CD4-positive, alpha-beta T cell treated with Interferon alpha-2 for 1 hour (primary cell): Measurements from ENCODE around the gene ZSCAN21.

Experiments used
- DNase-seq, 2 donors: peaks; one replicate each; pipeline ENCODE4 v3.0.0-alpha.2; 2020 to 2022

ZSCAN21 gene

DNA sequence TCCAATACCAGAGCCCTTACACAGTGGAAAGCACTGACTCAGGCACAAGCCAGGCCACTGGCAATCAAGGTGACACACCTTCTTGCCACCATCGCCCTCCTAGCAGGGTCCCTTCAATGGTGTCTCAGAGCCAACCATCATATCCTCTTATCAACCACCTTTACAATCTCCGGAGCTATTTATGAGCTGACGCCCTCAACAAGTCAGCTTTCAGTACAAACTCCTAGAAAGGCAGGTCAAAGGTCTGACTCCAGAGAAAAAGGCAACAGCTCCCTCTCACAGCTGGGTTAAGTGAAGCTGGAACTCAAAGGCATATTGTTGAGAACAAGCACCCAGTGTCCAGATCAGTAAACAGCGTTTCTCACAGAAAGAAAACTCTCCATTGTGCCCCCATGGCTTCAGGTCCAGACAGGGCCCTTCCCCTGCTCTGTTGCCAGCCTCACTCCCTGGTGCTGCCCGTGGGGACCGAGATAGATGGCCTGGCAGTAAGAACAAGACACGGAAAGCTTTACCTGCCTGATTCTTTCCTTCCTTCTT, 29.5 kb downstream of the ZSCAN21 start:
- DNase-seq, result no peak

DNA sequence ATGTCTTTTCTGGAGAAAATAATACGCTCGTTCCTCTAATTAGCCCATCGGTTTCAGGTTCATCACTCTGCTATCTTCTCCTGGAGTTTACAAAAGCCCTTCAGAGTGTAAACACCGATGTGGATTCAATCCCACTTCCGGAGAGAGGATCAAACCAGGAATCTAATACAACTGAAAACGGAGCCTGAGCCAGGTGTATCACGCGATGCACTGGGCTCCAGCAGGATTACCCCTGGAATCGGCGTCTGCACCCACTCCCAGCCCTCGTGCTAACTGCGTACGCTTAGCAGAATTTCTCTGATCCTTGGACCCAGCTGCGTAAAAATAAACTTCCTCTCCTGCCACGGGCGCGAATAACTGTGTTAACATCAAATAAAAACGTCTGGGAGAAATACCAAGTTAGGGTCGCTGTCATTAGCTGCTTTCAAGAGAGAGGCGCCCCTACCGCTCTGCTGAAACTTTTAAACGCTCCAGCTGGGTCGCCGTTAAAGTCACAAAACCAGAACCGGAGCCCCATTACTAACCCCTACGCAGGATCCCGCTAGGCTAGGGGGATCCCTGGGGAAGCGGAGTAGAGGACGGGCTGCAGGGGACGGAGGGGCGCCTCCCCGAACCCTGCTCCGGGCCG, 31.4 kb downstream of the ZSCAN21 start:
- DNase-seq, result peak in 1 of 2 donors; percentile 3

DNA sequence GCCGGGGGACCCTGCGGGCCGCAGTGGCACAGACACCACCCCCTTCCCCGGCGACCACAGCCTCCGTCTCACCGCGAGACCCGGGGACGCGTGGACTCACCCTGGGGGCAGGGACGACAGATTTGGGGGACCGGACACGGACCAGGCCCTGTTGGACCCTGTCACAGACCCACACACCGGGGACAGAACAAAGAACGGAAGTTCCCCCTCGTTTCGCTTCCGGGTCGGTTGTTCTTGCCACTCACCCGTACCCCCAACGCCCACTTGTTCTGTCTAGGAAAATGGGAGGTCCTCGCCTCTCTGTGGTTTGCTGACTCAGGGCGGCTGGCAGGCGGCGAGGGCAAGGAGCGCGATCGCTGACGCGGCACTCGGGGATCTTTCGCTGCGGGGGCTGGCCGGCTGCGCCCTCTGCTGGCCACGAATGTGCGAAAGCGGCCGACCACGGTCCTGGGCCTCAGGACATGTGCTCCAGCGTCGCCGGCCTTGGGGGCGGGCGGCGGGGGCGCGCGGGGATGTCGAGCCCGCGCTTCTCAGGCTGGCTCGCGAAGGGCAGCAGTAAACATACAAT, 32.0 kb downstream of the ZSCAN21 start, which contains the start of gene ZNF3:
Gene ZNF3 (minus strand): TSS at position 189 of the 568 bp plus-strand sequence. CDS start 4,366 bp downstream, outside the sequence.
- DNase-seq, result peak; percentile 98 to 99

DNA sequence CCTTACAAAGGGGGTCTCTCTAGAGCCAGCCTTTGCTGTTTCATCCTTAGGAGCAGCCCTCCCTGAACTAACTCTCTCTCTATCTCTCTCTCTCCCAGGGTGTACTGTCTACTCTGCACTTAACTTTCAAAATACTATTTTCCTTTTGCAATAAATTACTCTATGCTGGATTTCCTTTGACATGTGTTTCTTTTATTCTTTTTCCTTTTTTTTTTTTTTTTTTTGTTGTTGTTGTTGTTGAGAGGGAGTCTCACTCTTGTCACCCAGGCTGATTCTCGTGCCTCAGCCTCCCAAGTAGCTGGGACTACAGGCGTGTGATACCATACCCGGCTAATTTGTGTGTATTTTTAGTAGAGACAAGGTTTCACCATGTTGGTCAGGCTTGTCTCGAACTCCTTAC, 33.4 kb downstream of the ZSCAN21 start:
- DNase-seq, result no peak

DNA sequence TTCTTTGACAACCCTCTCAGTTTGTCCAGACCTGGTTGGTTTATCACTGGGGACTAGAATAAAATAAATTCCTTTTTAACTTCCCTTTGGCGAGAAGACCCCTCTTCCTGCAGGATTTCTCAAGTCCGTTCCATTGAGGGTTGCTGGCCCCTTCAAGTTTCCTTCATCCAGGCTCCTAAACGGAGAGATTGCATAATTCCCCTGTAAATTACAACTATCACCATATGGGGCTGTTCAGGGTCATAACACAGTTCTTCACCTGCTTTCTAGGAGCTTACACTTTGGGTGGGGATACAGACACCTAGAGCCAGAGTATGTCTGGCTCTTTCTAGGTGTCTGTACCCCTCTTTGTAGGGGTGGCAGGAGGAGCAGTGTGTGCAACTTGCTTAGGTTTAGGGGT, 35.9 kb downstream of the ZSCAN21 start:
- no peak for DNase-seq

DNA sequence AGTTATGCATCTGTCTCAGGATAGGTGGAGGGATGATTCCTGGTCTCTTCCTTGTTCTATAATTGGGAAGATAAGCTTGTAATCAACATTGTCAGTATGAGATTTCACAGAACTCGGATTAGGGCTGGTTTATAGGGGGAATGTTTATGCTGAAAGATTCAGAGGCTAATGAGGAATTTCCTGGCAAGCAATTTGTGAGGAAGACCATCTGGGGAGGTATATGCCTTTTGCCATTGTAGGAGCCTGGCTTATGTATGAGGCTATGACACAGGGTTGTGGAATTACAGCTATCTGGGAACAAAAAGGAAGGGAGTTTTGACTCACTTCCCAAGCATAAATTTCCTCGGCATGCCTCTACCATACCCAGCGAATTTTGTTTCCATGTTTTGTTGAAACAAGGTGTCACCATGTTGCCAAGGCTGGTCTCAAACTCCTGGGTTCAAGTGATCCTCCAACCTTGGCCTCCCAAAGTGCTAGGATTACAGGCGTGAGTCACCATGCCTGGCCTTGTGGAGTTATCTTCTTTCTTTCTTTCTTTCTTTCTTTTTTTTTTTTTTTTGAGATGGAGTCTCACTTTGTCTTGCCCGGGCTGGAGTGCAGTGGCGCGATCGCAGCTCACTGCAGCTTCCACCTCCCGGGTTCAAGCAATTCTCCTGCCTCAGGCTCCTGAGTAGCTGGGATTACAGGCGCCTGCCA, 37.6 kb downstream of the ZSCAN21 start:
- DNase-seq, result no peak

DNA sequence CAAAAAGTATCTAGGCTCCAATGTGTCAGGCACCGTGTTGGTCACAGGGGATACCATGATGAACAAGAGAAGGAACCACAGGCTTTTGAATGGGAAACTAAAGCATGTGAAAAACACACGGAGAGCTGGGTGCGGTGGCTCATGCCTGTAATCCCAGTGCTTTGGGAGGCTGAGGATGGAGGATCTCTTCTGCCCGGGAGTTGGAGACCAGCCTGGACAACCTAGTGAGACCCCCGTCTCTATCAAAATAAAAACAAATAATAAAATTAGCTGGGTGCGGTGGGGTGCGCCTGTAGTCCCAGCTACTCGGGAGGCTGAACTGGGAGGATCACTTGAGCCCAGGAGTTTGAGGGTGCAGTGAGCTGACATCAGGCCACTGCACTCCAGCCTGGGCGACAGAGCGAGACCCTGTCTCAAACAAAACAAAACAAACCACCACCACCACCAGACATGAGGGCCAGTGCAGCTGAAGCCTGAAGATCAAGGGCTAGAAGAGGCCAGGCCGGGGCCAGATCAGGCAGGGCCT, 38.6 kb downstream of the ZSCAN21 start:
- no peak for DNase-seq

DNA sequence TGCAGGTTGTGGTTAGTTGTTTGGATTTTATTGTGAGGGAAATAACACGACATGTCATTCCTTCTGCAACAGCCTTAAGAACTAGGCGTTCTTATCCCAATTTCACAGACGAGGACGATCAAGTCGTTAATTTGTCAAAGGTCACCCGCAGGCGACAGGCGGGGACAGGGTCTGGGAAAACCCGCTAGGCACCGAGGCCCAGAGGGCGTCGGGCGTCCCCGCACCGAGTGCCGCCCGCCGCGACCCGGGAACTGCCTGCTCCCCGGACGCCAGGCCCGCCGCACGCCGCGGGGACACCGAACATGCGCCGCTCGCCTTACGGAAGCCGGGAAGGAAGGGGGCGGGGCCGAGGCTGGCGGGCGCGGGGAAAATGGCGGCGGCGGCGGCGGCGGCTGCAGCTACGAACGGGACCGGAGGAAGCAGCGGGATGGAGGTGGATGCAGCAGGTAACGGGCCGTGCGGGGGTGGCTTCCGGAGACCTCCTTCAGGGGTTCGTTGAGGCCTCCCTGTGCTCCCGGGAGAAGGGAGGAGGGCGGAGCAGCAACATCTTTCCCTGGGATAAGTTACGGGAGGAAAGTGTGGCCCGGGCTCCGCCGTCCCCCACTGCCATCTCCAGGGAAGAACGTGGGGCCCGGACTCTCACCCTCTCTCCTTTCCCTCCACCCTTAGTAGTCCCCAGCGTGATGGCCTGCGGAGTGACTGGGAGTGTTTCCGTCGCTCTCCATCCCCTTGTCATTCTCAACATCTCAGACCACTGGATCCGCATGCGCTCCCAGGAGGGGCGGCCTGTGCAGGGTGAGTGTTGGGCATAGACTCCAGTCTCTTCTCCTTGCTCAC, 39.3 kb downstream of the ZSCAN21 start, which contains the start of gene COPS6:
Gene COPS6 (plus strand): TSS at position 349 of the 837 bp plus-strand sequence. CDS start 22 bp downstream, at position 371.
- DNase-seq, result peak; percentile 75 to 90

DNA sequence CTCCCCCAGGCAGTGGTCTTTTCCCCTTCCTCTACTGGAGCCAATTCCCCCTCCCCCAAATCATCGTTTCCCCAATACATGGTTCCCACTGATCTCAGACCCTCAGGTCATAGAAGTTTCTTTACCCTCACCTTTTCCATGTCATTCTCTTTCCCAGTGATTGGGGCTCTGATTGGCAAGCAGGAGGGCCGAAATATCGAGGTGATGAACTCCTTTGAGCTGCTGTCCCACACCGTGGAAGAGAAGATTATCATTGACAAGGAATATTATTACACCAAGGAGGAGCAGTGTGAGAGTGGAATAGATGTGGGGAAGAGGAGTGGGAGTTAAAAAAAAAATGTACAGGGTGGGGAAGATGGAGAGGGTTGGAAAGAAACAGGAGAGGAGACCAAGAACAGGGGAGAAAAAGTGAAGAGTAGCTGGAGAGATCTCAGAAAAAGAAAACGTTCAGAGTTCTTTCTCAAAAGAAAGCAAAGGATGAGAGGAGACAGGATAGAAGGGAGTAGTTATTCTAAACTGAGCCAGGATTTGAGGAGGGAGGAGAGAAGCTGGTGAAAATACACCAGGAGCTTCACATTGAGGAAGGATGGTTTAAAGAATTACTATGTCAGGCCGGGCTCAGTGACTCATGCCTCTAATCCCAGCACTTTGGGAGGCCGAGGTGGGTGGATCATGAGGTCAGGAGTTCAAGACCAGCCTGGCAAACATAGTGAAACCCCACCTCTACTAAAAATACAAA, 40.1 kb downstream of the ZSCAN21 start:
- DNase-seq, result no peak

DNA sequence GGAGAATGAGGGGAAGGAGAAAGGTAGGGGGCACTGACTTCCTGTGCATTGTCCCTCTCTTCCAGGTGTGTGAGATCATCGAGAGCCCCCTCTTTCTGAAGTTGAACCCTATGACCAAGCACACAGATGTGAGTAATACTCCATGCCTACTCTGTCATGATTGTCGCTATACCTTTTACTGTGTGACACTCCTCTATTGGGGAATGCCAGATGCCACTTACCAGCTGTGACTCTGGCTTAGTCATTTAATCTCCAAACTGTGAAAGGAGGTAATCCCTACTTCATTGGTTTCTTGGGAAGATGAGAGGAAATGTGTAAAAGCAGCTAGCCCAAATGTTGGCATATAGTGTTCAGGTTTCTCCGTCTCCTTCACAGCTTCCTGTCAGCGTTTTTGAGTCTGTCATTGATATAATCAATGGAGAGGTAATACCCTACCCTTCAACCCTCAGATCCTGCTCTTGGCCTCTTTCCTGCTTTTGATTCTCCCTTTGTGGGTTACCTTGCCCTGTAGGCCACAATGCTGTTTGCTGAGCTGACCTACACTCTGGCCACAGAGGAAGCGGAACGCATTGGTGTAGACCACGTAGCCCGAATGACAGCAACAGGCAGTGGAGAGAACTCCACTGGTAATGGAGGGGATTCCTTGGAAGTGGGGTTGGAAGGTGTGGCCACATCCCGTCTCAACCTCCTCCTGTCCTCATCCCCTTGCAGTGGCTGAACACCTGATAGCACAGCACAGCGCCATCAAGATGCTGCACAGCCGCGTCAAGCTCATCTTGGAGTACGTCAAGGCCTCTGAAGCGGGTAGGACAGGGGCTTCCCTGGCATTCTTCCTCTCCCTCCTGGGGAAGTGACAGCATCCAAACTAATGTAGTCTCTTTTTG, 41.2 kb downstream of the ZSCAN21 start:
- no peak for DNase-seq

DNA sequence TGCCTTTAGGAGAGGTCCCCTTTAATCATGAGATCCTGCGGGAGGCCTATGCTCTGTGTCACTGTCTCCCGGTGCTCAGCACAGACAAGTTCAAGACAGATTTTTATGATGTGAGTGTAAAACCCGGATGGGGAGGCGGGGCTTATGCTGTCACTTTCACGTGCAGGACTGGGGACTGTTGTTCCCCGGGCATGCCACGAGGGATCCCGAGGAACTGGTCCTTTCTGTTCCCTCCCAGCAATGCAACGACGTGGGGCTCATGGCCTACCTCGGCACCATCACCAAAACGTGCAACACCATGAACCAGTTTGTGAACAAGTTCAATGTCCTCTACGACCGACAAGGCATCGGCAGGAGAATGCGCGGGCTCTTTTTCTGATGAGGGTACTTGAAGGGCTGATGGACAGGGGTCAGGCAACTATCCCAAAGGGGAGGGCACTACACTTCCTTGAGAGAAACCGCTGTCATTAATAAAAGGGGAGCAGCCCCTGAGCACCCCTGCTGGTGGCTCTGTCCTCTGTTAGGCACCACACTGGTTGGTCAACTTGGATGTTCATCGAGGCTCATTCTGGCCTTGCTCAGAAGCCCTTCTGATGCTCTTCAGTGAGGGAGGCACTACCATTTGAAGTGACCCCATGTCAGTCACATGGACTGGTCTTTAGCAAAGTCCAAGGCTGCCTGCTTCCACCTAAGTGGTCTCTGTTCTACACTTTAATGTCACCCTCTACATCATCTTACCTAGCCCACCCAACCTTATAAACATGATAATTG, 42.0 kb downstream of the ZSCAN21 start:
- no peak for DNase-seq

DNA sequence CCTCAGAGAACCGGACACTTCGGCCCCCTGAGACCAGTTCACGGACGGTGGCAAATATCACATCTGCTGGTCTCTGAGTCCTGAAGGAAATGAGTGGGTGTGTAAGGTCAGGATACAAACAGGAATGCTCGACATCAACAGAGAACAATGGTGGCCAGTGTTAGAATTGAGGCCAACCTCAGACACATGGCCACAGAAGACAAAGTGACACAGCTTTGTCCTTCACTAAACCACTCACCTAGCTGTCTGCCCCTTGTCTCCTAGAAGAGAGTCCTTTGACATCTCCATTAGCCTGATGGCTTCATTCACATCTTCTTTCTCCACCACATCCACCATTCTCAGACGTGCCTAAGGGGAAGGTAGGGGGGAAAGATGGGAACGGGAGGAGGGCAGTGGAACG, 43.5 kb downstream of the ZSCAN21 start:
- DNase-seq, result no peak

DNA sequence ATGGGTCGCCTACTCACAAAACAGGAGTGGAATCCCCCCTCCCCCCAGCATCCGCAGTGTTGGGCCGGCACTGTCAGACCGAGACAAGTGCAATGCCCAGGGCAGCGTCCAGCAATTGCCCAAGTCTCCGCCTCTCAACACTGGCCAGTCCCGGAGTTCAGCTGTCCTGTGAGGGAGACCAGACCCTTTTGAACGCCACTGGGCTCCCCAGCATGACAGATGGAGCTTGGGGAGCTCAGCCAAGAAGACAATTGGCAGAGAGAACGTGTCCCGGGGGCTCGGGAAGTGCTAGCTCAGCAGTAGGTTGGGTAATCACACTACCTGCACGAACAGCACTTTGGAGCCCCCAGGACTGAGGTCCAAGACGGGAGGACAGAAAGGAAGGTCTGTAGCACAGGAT, 43.9 kb downstream of the ZSCAN21 start:
- DNase-seq, result no peak

DNA sequence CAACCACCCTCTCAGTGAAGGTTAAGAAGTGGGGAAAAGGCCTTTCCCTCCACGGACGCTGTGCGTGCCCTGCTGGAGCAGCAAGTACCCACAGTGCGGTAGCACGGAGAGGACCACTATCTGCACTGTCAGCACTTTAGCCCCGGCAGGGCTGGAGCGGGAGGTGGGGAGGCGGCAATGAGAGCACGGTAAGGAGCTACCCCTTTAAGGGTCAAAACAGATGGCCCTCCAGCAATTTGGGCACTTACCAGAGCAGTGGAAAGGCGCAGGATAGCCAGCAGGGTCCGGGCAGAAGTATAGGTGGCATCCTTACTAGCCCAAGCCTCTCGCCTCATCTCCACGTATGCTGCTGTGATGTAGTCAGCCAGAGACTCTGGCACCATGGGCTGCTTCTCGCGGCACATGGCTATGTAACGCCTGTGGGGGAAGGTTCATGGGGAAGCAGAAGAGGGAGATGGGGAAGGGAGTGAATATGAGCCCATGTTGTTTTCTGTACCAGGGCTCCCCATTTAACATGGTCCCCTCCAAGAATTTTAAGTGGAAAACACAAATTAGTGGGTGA, 44.4 kb downstream of the ZSCAN21 start:
- DNase-seq, result no peak

DNA sequence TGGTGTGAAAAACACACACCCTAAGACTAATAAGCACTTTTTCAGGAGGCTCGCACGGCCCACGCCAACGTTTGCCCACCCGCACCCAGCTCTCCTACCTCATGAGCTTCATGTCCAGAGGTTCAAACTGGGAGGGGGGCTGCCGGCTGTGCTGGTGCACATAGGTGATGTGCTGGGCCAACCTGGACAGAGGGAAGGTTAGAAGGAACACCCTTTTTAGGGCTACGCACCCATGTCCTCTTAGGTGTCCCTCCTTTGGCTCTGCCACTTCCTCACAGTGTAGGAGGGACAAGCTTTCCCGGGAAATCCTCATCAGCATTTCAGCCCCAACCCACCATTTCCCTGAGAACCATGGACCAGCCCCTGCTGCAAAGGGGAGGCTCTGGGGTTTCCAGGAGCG, 45.7 kb downstream of the ZSCAN21 start:
- no peak for DNase-seq

DNA sequence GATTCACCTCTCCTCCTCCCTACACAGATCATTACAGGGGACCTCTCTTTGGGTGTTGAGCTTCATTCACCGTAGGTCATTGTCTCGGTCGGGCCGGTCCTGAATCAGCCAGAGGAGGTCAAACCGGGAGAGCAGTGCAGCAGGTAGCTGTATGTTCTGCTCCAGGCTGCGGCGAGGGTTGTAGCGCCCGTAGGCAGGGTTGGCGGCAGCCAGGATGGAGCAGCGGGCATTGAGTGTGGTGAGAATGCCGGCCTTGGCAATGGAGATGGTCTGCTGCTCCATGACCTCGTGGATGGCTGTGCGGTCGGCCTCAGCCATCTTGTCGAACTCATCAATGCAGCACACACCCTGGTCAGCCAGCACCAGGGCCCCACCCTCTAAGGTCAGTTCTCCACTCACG, 46.1 kb downstream of the ZSCAN21 start:
- DNase-seq, result no peak

DNA sequence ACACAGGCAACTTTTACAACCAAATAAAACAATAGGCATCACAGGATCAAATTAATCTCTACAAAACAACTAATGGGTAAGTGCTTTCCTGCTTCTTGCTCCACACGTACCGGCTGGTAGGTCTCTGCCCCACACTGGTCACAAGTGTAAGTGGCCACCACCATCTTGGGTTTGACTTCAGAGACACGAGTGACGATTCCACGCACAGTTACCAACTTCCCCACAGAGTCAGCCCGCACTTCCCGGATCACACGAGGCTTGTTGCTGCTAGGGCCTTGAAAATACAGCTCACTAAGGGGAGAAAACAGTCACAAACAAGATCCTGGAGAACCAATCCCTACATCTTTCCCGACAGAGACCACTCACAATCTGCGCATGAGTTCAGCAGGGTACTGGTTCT, 49.3 kb downstream of the ZSCAN21 start:
- DNase-seq, result no peak

DNA sequence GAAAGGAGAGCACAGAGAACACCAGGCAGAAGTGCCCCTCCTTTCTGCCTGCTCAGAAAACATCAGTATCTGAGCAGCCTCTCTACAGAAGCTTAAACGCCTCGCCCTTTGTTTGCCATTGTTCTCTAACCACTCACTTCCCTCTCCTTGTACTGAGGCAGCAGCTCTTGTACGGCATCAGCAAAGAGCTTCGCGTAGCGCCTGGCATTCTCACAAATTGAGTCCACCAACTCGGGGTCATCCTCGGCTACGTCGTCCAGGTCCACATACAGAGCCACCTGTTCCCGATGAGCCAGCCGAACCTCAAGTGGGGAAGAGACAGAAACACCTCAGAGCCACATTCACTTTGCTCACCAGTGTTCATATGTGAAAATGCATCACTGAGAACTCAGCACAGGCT, 49.9 kb downstream of the ZSCAN21 start:
- DNase-seq, result no peak

DNA sequence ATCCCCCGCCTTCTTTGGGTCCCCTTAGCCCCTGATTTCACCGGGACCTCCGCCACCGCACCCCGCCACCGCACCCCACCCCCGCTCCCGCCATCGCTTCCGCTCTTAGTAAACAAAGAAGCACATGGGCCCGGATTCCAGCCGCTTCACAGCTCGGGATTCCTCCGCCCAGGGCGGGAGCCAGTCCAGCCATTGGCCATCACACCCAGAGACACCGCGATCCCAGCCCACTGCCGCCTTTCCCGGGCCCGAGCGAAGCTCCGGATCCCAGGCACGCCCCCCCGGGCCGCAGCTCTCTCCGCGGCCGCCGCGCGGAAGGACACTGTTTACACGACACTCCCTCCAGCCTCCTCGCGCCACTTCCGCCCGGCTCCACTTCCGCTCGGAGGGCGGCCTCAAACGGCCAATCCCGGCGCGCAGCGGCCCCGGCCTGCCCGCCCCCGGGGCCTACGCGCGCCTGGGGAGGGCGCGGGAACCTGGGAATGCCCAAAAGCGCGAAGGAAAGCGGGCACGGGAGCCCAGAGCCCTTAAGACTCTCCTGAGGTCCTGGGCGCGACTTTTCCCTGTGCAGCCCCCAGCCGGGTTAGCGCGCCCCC, 50.9 kb downstream of the ZSCAN21 start:
- DNase-seq, result peak; percentile 82 to 89
